Endothelial cell of coronary artery (primary cell): Measurements from ENCODE around the gene NXT2. TPM values are rescaled to one million over a fixed set of nuclear protein-coding genes. Genes with fewer than 3 reads are reported as not detected.

ENCODE experiments used
- total RNA-seq: library from RNA; depleted of rRNA; stranded (reverse); fragments of >200 nt; gene quantifications from 2 replicates; pipeline ENCODE4 v1.2.3, GENCODE V29; 2014

NXT2 gene
- 4.2 and 5.1 TPM in 2 replicates for total RNA-seq

GRCh38 chrX:109536439-109537323 lies at the start of gene NXT2:
Gene NXT2, plus strand, starts transcription at chrX:109536844. Its CDS starts 163 bp downstream, at chrX:109537007.

Other genes with a start within 250 kb of the NXT2 start
- gene GUCY2F, start 54.8 kb upstream of the NXT2 start, total RNA-seq: under 0.01 TPM in 2 replicates
- 0.09 and 0.18 TPM in 2 replicates for gene KCNE5, start 88.3 kb downstream of the NXT2 start, total RNA-seq
- gene ACSL4, start 196.4 kb downstream of the NXT2 start, total RNA-seq: 94.6 and 136 TPM in 2 replicates